HepG2 (cell line): ENCODE results near the gene GRIP1. TPM values are rescaled to one million over a fixed set of nuclear protein-coding genes. Genes with fewer than 3 reads are reported as not detected.

ENCODE experiments used
- ATAC-seq: fragments of 200-7000 bp; cut with Tn5 transposase; 3 replicates; pipeline ENCODE4 v1.9.1; 2020; ENCODE audit warnings: mild to moderate bottlenecking, moderate library complexity
- BruUV-seq: library from RNA; stranded (reverse); fragments of 400-500 nt; replicated peaks from 2 replicates; lab custom pipeline; 2021; lab: Mats Ljungman, UMichigan
- CTCF ChIA-PET: fragments of 300-600 bp; formaldehyde crosslinking; extraction: SDS; loops from one replicate; lab custom pipeline; 2021; ENCODE audit warnings: low total read pairs, inconsistent platforms, low intra/inter-chr PET ratio; lab: Yijun Ruan, JAX
- POLR2A ChIA-PET: fragments of 350-600 bp; sonication (Branson Sonifier 250); formaldehyde crosslinking; loops from one replicate; lab custom pipeline; 2020; ENCODE audit warnings: antibody characterized with exemption, inconsistent platforms; lab: Yijun Ruan, JAX
- DNase-seq: peaks from one replicate; pipeline ENCODE4 v3.0.0-alpha.2; 2015; ENCODE audit warnings: low spot score
- FAIRE-seq: peaks from 3 replicates; lab custom pipeline; 2011; peaks lifted over from hg19 to GRCh38; lab: Jason Lieb, UNC
- H2AFZ ChIP-seq: one replicate; pipeline ENCODE4 v1.6.1; 2011; ENCODE audit warnings: low read length, inconsistent platforms
- H3K27ac ChIP-seq: fragments of 300-600 bp; 3 replicates; pipeline ENCODE4 v1.8.0; 2011; ENCODE audit warnings: mixed run types, mild to moderate bottlenecking, mixed read lengths, low read length, inconsistent platforms; ENCODE audit not compliant: insufficient read depth; ENCODE audit errors: extremely low read length
- H3K27me3 ChIP-seq, 2 experiments: fragments of 200-600 bp in 1 of 2; 2 replicates in 1 of 2; 3 replicates in 1 of 2; pipeline versions ENCODE4 v1.6.0 to v1.8.0; 2011; ENCODE audit warnings: low read length in 2 of 2, mild to moderate bottlenecking in 2 of 2, moderate library complexity in 2 of 2, inconsistent platforms in 1 of 2; ENCODE audit not compliant: insufficient read depth in 2 of 2, control insufficient read depth in 1 of 2
- H3K36me3 ChIP-seq, 2 experiments: fragments of 200-600 bp in 1 of 2; replicated peaks in 1 of 2; 2 replicates in 1 of 2; 3 replicates in 1 of 2; pipeline versions ENCODE4 v1.5.1 to v1.8.0; 2011; ENCODE audit warnings: low read length in 2 of 2, inconsistent platforms in 1 of 2; ENCODE audit not compliant: insufficient read depth in 2 of 2, control insufficient read depth in 1 of 2
- H3K4me1 ChIP-seq: 2 replicates; pipeline ENCODE4 v1.5.1; 2012; ENCODE audit warnings: low read length, inconsistent platforms; ENCODE audit not compliant: insufficient read depth
- H3K4me2 ChIP-seq: 2 replicates; pipeline ENCODE4 v1.6.0; 2011; ENCODE audit warnings: low read depth, low read length, inconsistent platforms
- H3K4me3 ChIP-seq, 3 experiments: fragments of 200-600 bp in 1 of 3; sonication (generic), shearing (Covaris generic) in 1 of 3; replicated peaks in 1 of 3; 2 replicates each; pipeline ENCODE4 v1.5.1; 2011 to 2016; ENCODE audit warnings: low read length in 3 of 3, inconsistent platforms in 2 of 3, low read depth in 2 of 3, mild to moderate bottlenecking in 2 of 3, control low read depth in 1 of 3, mixed read lengths in 1 of 3; ENCODE audit not compliant: insufficient read depth in 1 of 3
- H3K79me2 ChIP-seq: one replicate; pipeline ENCODE4 v1.6.1; 2011; ENCODE audit warnings: low read length, inconsistent platforms; ENCODE audit not compliant: insufficient read depth
- H3K9ac ChIP-seq: 2 replicates; pipeline ENCODE4 v1.6.0; 2011; ENCODE audit warnings: mild to moderate bottlenecking, low read depth, low read length, inconsistent platforms; ENCODE audit not compliant: insufficient read depth
- H3K9me3 ChIP-seq: 2 replicates; pipeline ENCODE4 v1.5.1; 2012; ENCODE audit warnings: mild to moderate bottlenecking, low read length
- H4K20me1 ChIP-seq: 2 replicates; pipeline ENCODE4 v1.6.0; 2011; ENCODE audit warnings: inconsistent platforms, mild to moderate bottlenecking, low read length, moderate library complexity; ENCODE audit not compliant: insufficient read depth
- AKAP8 ChIP-seq: sonication (generic); formaldehyde crosslinking; IDR thresholded peaks from 2 replicates; pipeline ENCODE4 v1.5.1; 2020; ENCODE audit warnings: mild to moderate bottlenecking, missing genetic modification reagents
- NR2F1 ChIP-seq, 2 experiments: fragments of 450-650 bp in 1 of 2; formaldehyde crosslinking in 1 of 2; IDR thresholded peaks; 2 replicates each; pipeline versions ENCODE4 v1.5.0 to v1.6.1; 2016 to 2020; ENCODE audit warnings: mild to moderate bottlenecking in 1 of 2, missing compliant biosample characterization in 1 of 2, missing genetic modification reagents in 1 of 2, moderate library complexity in 1 of 2
- TBX3 ChIP-seq: fragments of 450-650 bp; IDR thresholded peaks from 2 replicates; pipeline ENCODE4 v1.6.1; 2017; ENCODE audit warnings: antibody characterized with exemption, mild to moderate bottlenecking, inconsistent platforms, borderline replicate concordance
- TFDP2 ChIP-seq: sonication (generic); formaldehyde crosslinking; IDR thresholded peaks from 2 replicates; pipeline ENCODE4 v1.4.0; 2020; ENCODE audit warnings: missing genetic modification reagents
- UBTF ChIP-seq: sonication (generic); formaldehyde crosslinking; IDR thresholded peaks from 2 replicates; pipeline ENCODE4 v1.4.0; 2020; ENCODE audit warnings: mild to moderate bottlenecking, missing genetic modification reagents
- ZBTB42 ChIP-seq: sonication (generic); formaldehyde crosslinking; IDR thresholded peaks from 2 replicates; pipeline ENCODE4 v1.5.0; 2020; ENCODE audit warnings: mild to moderate bottlenecking, missing genetic modification reagents
- ZFP1 ChIP-seq: IDR thresholded peaks from 2 replicates; pipeline ENCODE4 v1.6.1; 2016
- ZFP36L2 ChIP-seq: sonication (generic); formaldehyde crosslinking; IDR thresholded peaks from 2 replicates; pipeline ENCODE4 v1.4.0; 2020; ENCODE audit warnings: missing genetic modification reagents
- ZMYM2 ChIP-seq: sonication (generic); formaldehyde crosslinking; IDR thresholded peaks from 2 replicates; pipeline ENCODE4 v1.8.0; 2022; ENCODE audit warnings: mild to moderate bottlenecking, missing genetic modification reagents
- ZNF232 ChIP-seq: sonication (generic); formaldehyde crosslinking; IDR thresholded peaks from 2 replicates; pipeline ENCODE4 v1.4.0; 2020; ENCODE audit warnings: missing genetic modification reagents, borderline replicate concordance
- ZNF556 ChIP-seq: sonication (generic); formaldehyde crosslinking; IDR thresholded peaks from 2 replicates; pipeline ENCODE4 v1.4.0; 2020; ENCODE audit warnings: mild to moderate bottlenecking, missing genetic modification reagents, borderline replicate concordance
- WGBS: methylation state at CpG from one replicate; pipeline ENCODE4 v1.1.6; 2017; ENCODE audit warnings: low lambda C conversion rate; 5-methylcytosine and 5-hydroxymethylcytosine counted together
- in situ Hi-C: cut with HindIII; loops from 2 replicates; pipeline ENCODE4 v1.10.0; 2017; ENCODE audit warnings: low pct_unique_long_range_greater_than_20kb; ENCODE audit not compliant: extremely low pct_ligation_motif_present
- intact Hi-C: fragments of 100-400 bp; cut with micrococcal nuclease; formaldehyde crosslinking; loops from one replicate; pipeline ENCODE4 v1.10.0; 2022; ENCODE audit not compliant: unreplicated experiment
- polyA plus RNA-seq, 8 experiments: library from polyadenylated mRNA; depleted of rRNA in 3 of 8; stranded (reverse) in 7 of 8; unstranded in 1 of 8; fragments of >200 nt; fragmentation: Illumina TruSeq in 4 of 8; extraction: Trizol in 4 of 8; gene quantifications; 2 replicates each; pipeline versions ENCODE4 v1.2.1 to v1.2.3, GENCODE V29; 2011 to 2016; ENCODE audit warnings: low read depth in 4 of 8, missing spikeins in 1 of 8, mixed read lengths in 1 of 8; ENCODE audit not compliant: insufficient read depth in 1 of 8
- total RNA-seq, 5 experiments: library from RNA; depleted of rRNA; stranded (reverse); fragments of >200 nt; fragmentation: Illumina TruSeq; extraction: Trizol; gene quantifications; 2 replicates each; pipeline ENCODE4 v1.2.3, GENCODE V29; 2016; ENCODE audit warnings: low read depth in 1 of 5

Gene GRIP1
- total and polyA plus RNA-seq, 2 of the 13 experiments (the other 11 are each of a cell fraction or from before 2014, with no cell fraction given) = not detected

GRCh38 chr12:66508025-66508424 is 170.9 kb downstream of the GRIP1 start:
- Histone ChIP-seq H3K79me2 (no peaks in the 10 kb centered on the region), H4K20me1 (no peaks in the 10 kb centered on the region), H3K36me3 (no peaks in the 10 kb centered on the region), H3K27me3 (no peaks in the 10 kb centered on the region), H3K9ac (no peak overlapping the region), H3K4me1 (no peaks in the 10 kb centered on the region), H2AFZ (no peak overlapping the region), H3K9me3 (no peaks in the 10 kb centered on the region), H3K4me2 (no peak overlapping the region), H3K27ac (no peak overlapping the region), H3K4me3 (no peak overlapping the region)
- no peak for ATAC-seq
- ChIA-PET CTCF (no interaction called here), POLR2A (no interaction called here)
- no peak for TF ChIP-seq ZNF556 (CRISPR knock-in tag)
- FAIRE-seq = no peak
- BruUV-seq = no TSS peak
- intact Hi-C loops = no loop called here
- in situ Hi-C loops = no loop called here
- WGBS = 3% methylated on average over 2 of the region's 2 CpGs
- no peak for DNase-seq

- POLR2A ChIA-PET = no interaction called here
- no peak overlapping the region for H2AFZ ChIP-seq
- CTCF ChIA-PET = no interaction called here
- no peaks in the 10 kb centered on the region for H3K79me2 ChIP-seq
- no peaks in the 10 kb centered on the region for H3K9me3 ChIP-seq
- no peaks in the 10 kb centered on the region for H3K27me3 ChIP-seq
- no peak overlapping the region for H3K9ac ChIP-seq
- WGBS = 10% methylated on average over 1 of the region's 1 CpG
- H3K36me3 ChIP-seq = no peaks in the 10 kb centered on the region
- intact Hi-C loops = no loop called here
- no peak overlapping the region for H3K27ac ChIP-seq
- FAIRE-seq (no peak), DNase-seq (no peak), ATAC-seq (no peak)
- no peaks in the 10 kb centered on the region for H4K20me1 ChIP-seq
- TF ChIP-seq AKAP8 (CRISPR knock-in tag) = no peak
- TF ChIP-seq UBTF (CRISPR knock-in tag) = no peak
- TF ChIP-seq ZFP1 (CRISPR knock-in tag) = no peak
- TF ChIP-seq TFDP2 (CRISPR knock-in tag) = no peak
- TF ChIP-seq ZMYM2 = no peak
- no peak for TF ChIP-seq ZFP36L2 (CRISPR knock-in tag)
- TF ChIP-seq NR2F1 (CRISPR knock-in tag; IDR thresholded peaks at IDR 0.05) = no peak
- TF ChIP-seq TBX3 = no peak
- no peak for TF ChIP-seq ZNF232 (CRISPR knock-in tag)
- no peak for TF ChIP-seq ZBTB42
- no TSS peak for BruUV-seq
- H3K4me1 ChIP-seq = no peaks in the 10 kb centered on the region
- in situ Hi-C loops = no loop called here
- no peak overlapping the region for H3K4me2 ChIP-seq
- H3K4me3 ChIP-seq = no peak overlapping the region
These were observed 175.1 kb downstream of the GRIP1 start for GRCh38 chr12:66503746-66504145.
